KOPT-K1 (cell line): ENCODE data around the gene PRR36.

Experiments
- H3K27ac ChIP-seq: fragments of 200-600 bp; sonication (generic); 2 replicates; pipeline ENCODE4 v1.5.1; 2016; ENCODE audit warnings: antibody characterized with exemption, mild to moderate bottlenecking, low read depth, low read length; ENCODE audit not compliant: poor library complexity, severe bottlenecking
- H3K36me3 ChIP-seq: fragments of 200-600 bp; sonication (generic); 2 replicates; pipeline ENCODE4 v1.5.1; 2017; ENCODE audit warnings: antibody characterized with exemption, mild to moderate bottlenecking, low read length, moderate library complexity; ENCODE audit not compliant: insufficient read depth
- H3K9me3 ChIP-seq: fragments of 200-600 bp; sonication (generic); 2 replicates; pipeline ENCODE4 v1.5.1; 2017; ENCODE audit warnings: antibody characterized with exemption, low read length, mild to moderate bottlenecking; ENCODE audit not compliant: insufficient read depth, poor library complexity, severe bottlenecking

The PRR36 gene

DNA sequence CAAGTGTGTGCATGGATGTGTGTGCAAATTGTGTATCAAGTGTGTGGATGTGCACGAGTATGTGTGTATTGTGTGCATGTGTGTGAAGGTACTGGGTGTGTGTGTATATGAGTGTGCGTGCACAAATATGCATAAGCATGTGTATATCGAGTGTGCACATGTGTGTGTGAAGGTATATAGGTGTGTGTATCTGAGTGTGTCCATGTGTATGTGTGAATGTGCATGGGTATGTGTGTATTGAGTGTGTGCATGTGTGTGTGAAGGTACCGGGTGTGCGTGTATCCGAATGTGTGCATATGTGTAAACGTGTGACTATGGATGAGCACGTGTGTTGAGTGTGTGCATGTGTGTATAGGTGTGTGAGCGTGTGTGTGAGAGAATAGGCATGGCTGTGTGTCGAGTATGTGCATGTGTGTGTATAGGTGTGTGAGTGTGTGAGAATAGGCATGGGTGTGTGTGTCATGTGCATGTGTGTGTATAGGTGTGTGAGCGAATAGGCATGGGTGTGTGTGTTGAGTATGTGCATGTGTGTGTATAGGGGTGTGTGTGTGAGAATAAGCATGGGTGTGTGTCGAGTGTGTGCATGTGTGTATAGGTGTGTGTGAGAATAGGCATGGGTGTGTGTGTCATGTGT, 31.4 kb downstream of the PRR36 start:
- Histone ChIP-seq H3K9me3 (no peaks in the 10 kb centered on the region), H3K27ac (no peak overlapping the region), H3K36me3 (no peaks in the 10 kb centered on the region)

DNA sequence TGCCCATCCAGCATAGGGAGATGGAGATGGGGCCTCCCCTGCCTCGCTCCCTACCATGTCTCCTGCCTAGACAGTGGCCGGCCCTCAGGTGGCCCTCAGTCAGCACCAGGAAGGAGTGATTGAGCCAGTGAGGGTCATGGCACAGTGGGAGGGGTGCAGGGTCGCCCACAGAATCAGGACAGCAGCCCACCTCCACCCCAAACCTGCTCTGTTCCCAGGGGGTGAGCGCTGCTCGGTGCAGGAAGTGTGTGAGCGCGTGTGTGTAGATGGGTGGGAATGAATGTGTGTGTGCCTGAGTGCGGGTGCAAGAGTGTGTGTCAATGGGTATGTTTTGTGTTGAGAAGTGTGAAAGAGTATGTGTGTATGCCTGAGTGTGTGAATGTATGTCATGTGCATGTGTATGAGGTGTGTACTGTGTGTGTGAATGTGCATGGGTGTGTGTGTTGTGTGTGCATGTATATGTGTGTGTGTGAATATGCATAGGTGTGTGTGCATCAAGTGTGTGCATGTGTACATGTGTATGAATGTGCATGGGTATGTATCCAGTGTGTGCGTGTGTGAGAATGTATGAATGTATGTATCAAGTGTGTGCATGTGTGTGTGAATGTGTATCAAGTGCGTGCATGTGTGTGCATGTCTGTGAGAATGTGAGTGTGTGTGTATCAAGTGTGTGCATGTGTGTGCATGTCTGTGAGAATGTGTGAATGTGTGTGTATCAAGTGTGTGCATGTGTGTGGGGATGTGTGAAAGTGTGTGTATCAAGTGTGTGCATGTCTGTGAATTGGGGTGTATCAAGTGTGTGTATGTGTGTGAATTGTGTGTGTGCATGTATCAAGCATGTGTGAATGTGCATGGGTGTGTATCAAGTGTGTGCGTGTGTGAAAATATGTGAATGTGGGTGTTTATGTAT, 32.2 kb downstream of the PRR36 start:
- no peaks in the 10 kb centered on the region for H3K9me3 ChIP-seq
- no peaks in the 10 kb centered on the region for H3K36me3 ChIP-seq
- no peak overlapping the region for H3K27ac ChIP-seq

DNA sequence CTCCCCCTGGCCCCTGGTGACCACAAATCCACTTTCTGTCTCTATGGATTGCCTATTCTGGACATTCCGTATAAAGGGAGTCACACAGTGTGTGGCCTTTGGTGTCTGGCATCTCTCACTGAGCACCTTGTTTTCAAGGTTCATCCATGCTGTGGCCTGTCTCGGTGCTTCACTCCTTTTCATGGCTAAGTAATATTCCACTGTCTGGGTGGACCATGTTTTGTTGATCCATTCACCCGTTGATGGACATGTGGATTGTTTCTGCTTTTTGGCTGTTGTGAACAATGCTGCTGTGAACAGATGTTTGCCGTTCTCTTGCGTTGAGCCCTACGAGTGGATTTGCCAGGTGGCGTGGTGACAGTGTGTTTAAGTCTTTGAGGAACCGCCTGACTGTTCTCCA, 33.6 kb downstream of the PRR36 start:
- Histone ChIP-seq H3K9me3 (no peaks in the 10 kb centered on the region), H3K27ac (no peak overlapping the region), H3K36me3 (no peaks in the 10 kb centered on the region)

DNA sequence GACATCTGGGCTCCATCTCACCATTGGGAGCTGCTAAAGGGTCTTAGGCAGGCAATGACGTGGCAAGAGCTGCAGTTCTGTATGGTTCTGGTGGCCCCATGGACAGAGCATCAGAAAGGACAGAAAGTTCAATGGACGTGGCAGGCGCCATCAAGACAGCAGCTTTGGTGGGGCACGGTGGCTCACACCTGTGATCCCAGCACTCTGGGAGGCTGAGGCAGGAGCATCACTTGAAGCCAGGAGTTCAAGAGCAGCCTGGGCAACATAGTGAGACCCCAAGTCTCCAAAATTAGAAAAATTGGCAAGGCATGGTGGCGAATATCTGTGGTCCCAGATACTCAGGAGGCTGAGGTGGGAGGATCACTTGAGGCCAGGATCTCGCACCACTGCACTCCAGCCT, 34.7 kb downstream of the PRR36 start:
- Histone ChIP-seq H3K27ac (no peak overlapping the region), H3K9me3 (no peaks in the 10 kb centered on the region), H3K36me3 (no peaks in the 10 kb centered on the region)

DNA sequence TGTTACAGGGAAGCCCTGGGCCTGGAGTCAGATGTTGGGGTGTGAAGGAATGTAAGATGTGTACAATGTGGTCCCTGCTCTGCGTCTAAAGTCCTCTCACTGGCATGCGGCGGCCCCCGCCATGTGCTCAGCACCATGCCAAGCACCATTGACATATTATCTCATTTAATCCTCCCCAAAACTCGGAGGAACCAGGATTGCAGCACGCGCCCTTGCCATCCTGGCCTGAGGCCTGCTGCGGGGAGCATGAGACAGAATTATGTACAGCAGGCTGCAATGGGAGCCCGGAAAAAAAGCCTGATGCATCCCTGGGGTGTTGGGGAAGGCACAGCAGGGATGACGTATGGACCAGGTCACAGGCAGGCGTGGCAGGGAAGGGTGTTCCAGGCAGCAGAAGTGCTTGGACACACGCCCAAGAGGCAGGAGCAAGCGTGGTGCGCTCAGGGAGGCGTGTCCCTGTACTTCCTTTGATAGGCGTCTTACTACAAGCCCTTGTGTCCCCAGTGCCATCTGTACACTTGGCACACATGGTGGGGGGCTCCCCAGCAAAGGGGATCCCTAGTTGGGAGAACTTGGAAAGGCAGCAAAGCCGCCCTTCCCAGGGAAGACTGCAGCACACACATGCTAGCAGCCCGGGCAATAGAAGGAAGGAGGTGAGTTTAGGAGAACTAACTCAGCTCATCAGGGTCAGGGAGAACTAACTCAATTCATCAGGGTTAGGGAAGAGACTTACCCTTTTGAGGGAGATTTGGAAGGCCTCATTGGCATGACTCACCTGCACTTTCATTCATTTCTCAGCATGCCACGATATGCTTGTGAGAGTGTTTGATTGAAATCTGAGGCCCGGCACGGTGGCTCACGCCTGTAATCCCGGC, 40.7 kb downstream of the PRR36 start:
- no peaks in the 10 kb centered on the region for H3K9me3 ChIP-seq
- H3K27ac ChIP-seq: no peak overlapping the region
- H3K36me3 ChIP-seq: no peaks in the 10 kb centered on the region

DNA sequence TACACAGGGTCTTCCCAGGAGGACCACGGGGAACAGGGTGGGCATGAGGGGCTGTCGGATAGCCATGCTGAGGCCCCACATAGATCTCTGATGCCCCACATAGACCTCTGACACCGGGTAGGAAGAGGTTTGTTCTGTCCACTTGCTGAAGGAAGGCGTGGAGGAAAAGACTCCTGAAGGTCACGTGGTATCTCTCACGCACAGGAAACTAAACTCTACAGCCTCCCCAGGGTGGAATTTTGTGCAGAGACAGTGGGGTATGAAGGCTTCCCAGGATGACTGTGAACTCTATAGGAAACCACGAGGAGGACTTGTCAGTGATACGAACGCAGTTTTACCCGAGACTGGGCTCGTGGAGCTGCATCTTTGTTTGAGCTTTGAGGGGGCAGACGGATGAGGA, 41.4 kb downstream of the PRR36 start:
- Histone ChIP-seq H3K36me3 (no peaks in the 10 kb centered on the region), H3K9me3 (no peaks in the 10 kb centered on the region), H3K27ac (no peak overlapping the region)

DNA sequence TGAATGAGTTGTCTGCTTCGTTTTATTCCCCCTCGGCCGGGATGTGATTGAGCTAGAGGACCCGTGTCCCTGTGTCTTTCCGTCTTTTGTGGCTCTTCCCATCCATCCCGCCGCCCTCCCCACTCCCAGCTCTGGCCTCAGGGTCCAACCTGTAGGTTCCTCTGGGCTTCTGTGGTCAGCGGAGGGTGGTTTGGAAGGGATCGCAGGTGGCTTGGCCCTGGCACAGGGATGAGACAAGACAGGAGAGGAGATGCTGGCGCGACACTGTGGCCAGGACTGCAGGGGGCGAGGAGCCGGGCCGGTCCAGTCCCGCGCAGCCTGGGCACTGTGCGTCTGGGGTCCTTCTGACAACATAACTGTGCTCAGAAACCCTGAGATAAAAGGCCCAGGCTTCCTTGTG, 42.2 kb downstream of the PRR36 start:
- H3K9me3 ChIP-seq: no peaks in the 10 kb centered on the region
- no peak overlapping the region for H3K27ac ChIP-seq
- H3K36me3 ChIP-seq: no peaks in the 10 kb centered on the region

DNA sequence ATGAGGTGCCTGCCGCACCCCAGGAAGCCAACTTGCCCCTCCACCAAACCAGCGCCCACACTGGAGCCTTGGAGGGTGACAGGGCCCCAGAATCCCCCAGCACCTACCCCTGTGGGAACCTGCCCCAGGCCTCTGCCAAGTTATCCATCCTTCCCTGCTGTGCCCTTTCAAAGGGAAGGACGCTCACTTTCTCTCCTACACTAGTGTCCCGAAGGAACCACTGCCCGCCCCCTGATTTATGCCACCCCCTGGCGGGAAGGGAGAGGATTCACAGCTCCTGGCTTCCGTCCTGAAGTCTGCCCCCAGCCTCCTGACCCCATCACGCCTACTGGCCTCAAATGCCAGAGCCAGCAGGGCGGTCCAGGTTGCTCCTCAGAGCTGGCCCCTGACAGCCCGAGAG, 42.7 kb downstream of the PRR36 start:
- H3K9me3 ChIP-seq: no peaks in the 10 kb centered on the region
- H3K36me3 ChIP-seq: no peaks in the 10 kb centered on the region
- H3K27ac ChIP-seq: no peak overlapping the region

DNA sequence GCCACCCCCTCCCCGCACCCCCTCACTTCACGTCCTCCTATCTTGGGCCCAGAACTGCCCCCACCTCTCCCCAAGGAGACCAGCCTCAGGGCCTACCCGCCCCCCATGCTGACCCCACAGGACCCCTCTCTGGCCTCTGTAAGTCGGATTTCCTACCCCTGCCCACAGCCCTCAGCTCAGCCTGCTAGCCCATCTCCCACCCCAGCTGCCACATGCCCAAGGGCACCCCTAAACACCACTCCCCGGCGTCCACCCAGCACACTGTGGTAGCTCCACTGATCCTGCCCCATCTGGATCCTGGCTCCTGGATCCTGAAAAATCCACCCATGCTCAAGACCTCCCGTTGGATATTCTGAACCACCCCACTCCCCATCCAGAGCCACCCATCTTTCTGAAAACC, 43.4 kb downstream of the PRR36 start:
- no peaks in the 10 kb centered on the region for H3K9me3 ChIP-seq
- H3K27ac ChIP-seq: no peak overlapping the region
- no peaks in the 10 kb centered on the region for H3K36me3 ChIP-seq

DNA sequence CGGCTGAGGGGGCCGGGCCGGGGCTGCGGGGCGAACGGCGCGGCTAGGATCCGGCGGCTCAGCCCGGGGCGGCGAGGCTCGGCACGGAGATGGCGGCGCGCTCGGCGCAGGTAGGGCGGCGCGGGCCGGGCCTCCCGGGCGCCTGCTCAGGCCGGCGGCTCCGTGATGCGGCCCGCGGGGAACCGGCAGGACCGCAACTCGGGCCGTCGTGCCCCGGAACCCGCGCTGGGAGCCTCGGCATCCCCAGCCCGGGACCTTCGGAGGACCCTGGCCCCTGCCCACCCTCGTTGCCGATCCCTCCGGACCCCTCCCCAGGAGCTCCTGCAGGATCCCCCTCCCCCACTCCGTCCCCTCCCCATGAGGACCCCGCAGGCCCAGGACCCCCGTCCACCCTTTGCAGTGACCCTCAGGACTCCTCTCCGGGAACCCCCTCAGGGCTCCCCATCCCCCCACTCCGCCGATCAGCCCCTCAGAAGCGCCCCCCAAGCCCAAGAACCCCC, 43.9 kb downstream of the PRR36 start:
- H3K9me3 ChIP-seq: no peaks in the 10 kb centered on the region
- peak overlapping the region; percentile 41 for H3K27ac ChIP-seq

DNA sequence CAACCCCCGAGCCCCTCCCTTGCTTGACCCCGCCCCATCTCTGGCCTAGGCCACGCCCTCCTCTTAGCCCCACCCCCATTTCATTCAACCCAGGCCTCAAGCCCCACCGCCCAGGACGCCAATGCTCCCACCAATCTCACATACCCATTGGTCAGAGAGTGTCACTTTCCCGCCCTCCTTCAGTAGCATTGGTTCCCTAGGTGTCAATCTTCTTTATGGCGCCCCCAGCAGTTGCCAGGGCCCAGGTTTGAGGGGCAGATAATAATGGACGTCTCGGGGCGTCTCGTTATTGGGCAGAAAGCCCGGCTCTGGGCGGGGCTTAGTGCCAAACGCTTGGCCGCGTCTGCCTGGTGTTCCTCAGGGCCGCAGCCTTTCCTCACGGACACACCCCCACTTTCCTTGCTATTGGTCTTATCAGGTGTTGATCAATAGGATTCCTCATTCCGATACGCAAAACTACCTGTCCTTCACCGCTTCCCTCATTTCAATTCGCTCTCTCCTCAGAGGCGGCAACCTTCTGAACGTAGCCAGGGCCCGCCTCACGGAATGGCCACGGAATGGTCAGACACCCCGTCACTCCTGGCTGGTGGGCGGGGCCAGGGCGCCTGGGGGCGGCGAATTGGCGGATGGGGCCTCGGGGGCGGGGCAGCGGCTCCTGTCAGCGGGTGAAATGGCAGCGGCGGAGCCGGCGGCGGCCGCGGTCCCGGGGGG, 44.5 kb downstream of the PRR36 start, which contains the start of gene EVI5L:
Gene EVI5L, plus strand, starts transcription at position 658 of the 711 bp plus-strand sequence. CDS start 16,325 bp downstream, outside the sequence.
- peak within 1 kb of the TSS; percentile 41 for H3K27ac ChIP-seq
- no peaks in the 10 kb centered on the region for H3K9me3 ChIP-seq
- no peaks in the 10 kb centered on the region for H3K36me3 ChIP-seq

More for the DNA sequence above, 43.9 kb downstream of the PRR36 start:
- H3K36me3 ChIP-seq: no peaks in the 10 kb centered on the region

DNA sequence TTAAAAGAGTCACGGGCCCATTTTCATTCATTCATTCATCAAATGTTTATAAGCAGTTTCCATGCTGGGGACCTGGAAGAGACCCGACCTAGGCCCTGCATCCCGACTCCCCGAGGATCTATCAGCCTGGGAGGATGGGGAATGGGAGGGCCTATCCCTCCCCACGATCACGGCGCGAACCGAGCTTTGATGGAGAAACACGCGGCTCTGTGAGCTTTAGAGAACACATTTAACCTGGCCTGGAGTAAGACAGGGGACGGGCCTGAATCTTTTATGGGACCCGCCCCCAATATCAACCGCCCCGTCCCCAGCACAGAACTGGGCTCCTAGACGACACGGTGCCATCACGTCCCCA, 45.0 kb downstream of the PRR36 start:
- no peak overlapping the region for H3K27ac ChIP-seq
- H3K36me3 ChIP-seq: no peaks in the 10 kb centered on the region
- no peaks in the 10 kb centered on the region for H3K9me3 ChIP-seq

DNA sequence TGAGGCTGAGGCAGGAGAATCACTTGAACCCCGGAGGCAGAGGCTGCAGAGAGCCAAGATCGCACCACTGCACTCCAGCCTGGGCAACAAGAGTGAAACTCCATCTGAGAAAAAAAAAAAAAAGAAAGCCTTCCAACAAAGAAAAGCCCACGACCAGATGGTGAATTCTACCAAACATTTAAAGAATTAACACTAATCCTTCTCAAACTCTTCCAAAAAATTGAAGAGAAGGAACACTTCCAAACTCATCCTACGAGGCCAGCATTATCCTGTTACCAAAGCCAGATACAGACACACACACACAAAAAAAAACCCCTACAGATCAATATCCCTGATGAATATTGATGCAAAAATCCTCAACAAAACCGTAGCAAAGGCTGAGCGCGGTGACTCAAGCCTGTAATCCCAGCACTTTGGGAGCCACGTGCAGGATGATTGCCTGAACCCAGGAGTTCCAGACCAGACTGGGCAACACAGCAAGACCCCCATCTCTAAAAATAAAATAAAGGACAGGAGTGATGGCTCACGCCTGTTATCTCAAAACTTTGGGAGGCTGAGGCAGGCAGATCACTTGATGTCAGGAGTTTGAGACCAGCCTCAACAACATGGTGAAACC, 50.4 kb downstream of the PRR36 start:
- H3K36me3 ChIP-seq: no peaks in the 10 kb centered on the region
- H3K27ac ChIP-seq: no peak overlapping the region
- peaks cover 6% of the 10 kb centered on the region for H3K9me3 ChIP-seq

DNA sequence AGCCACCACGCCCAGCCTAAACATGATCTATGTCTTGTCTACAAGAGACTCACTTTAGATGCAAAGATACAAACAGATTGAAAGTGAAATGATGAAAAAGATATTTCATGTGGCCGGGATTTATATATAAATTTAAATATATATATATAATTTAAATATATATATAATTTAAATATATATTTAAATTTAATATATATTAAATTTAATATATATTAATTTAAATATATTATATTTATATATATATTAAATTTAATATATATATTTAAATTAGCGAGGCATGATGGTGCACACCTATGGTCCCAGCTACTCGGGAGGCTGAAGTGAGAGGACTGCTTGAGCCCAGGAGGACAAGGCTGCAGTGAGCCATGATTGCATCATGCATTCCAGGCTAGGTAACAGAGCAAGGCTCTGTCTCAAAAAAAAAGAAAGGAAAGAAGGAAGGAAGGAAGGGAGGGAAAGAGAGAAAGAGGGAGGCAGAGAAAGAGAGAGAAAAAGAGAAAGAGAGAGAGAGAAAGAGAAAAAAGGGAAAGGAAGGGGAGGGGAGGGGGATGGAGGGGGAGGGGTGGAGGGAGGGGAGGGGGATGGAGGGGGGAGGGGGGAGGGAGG, 51.2 kb downstream of the PRR36 start:
- H3K36me3 ChIP-seq: no peaks in the 10 kb centered on the region
- H3K9me3 ChIP-seq: peaks cover 10% of the 10 kb centered on the region
- no peak overlapping the region for H3K27ac ChIP-seq
